ENCODE measurements around the gene USP3.

- TF ChIP-seq, protein P1, sequence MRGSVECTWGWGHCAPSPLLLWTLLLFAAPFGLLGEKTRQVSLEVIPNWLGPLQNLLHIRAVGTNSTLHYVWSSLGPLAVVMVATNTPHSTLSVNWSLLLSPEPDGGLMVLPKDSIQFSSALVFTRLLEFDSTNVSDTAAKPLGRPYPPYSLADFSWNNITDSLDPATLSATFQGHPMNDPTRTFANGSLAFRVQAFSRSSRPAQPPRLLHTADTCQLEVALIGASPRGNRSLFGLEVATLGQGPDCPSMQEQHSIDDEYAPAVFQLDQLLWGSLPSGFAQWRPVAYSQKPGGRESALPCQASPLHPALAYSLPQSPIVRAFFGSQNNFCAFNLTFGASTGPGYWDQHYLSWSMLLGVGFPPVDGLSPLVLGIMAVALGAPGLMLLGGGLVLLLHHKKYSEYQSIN (CRISPR knock-in tag; IDR thresholded peaks at IDR 0.05; ENCODE audit: borderline replicate concordance) = no peak
- TF ChIP-seq NFE2L1 (CRISPR knock-in tag; IDR thresholded peaks at IDR 0.05; ENCODE audit: borderline replicate concordance) (no peak), CTCF (CRISPR knock-in tag; IDR thresholded peaks at IDR 0.05) (no peak), ZNF431 (CRISPR knock-in tag; IDR thresholded peaks at IDR 0.05; ENCODE audit: borderline replicate concordance, low read depth) (no peak), ZNF839 (CRISPR knock-in tag; IDR thresholded peaks at IDR 0.05; ENCODE audit: borderline replicate concordance) (no peak), ZNF207 (IDR thresholded peaks at IDR 0.05; ENCODE audit: borderline replicate concordance) (no peak), E2F1 (CRISPR knock-in tag; IDR thresholded peaks at IDR 0.05) (no peak), JUND (CRISPR knock-in tag; IDR thresholded peaks at IDR 0.05) (no peak), TBP (CRISPR knock-in tag; IDR thresholded peaks at IDR 0.05) (no peak)
- TF ChIP-seq, protein P2, sequence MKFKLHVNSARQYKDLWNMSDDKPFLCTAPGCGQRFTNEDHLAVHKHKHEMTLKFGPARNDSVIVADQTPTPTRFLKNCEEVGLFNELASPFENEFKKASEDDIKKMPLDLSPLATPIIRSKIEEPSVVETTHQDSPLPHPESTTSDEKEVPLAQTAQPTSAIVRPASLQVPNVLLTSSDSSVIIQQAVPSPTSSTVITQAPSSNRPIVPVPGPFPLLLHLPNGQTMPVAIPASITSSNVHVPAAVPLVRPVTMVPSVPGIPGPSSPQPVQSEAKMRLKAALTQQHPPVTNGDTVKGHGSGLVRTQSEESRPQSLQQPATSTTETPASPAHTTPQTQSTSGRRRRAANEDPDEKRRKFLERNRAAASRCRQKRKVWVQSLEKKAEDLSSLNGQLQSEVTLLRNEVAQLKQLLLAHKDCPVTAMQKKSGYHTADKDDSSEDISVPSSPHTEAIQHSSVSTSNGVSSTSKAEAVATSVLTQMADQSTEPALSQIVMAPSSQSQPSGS (CRISPR knock-in tag; IDR thresholded peaks at IDR 0.05) = no peak
Observed at GRCh38 chr15:63626955-63627354, 122.6 kb downstream of the USP3 start.

Measured in HepG2 (cell line).